Erythroblast (primary cell): Measurements from ENCODE around the gene NDRG4.

Experiments used
- GATA1 ChIP-seq: IDR thresholded peaks from 2 replicates; pipeline ENCODE4 v1.6.1; 2011; ENCODE audit warnings: low read depth, mild to moderate bottlenecking, control low read depth, low read length, moderate library complexity
- POLR2A ChIP-seq: IDR thresholded peaks from 2 replicates; pipeline ENCODE4 v1.6.1; 2011; ENCODE audit warnings: mild to moderate bottlenecking, low read length

GRCh38 chr16:58456193-58456592 is 43.8 kb upstream of the NDRG4 start:
- TF ChIP-seq POLR2A (no peak), GATA1 (no peak)
